NCI-H187 treated with DMSO at 0.1 percent for 48 hours (cell line): ENCODE measurements around the gene SFPQ.
"Not testable (repeated sequence)": the region's sequence is repeated elsewhere in the genome, so short reads cannot be mapped to it uniquely, and the experiment has no call there.

Experiments
- DNase-seq: peaks from one replicate; lab custom pipeline; 2025; lab: John Stamatoyannopoulos, UW

SFPQ gene

GRCh38 chr1:35143737-35144508 lies 49.0 kb downstream of the SFPQ start:
- DNase-seq = no peak

DNA sequence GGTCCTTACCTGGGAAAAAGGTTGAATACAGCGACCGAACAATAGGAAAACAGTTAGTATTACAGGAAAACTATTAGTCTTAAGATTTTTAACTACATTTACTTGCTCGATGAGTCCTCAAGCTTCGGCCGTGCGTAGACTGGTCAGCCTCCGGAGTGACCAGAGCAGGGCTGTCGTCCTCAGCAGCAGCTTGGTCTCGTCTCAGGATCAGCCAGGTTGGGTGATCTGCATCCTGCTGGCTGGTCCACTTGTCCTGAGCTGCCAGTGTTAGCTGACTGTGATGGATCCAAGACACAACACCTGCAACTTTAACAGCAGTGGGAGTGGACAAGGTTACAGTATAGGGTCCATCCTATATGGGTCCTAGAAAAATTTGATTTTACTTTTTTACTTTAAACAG lies 50.2 kb downstream of the SFPQ start:
- DNase-seq = not testable (repeated sequence)

DNA sequence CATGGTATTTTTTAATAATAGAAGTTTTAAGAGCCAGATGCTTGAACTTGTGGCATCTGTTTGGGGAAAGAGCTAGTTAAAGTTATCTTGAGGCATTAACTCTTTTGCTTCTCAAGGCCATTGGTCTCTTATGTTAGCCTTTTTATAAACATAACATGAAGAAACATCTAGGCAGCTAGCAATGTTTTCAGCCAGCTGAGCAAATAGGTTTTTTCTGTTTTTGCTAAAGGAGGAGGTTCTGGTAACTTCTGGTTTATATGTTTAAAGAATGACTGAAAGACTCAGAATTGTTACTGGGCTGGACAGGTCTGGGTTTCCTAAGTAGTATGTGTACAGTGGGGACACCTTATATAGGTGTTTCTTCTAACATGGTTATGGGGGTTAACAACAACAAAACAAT lies 50.7 kb downstream of the SFPQ start:
- not testable (repeated sequence) for DNase-seq

DNA sequence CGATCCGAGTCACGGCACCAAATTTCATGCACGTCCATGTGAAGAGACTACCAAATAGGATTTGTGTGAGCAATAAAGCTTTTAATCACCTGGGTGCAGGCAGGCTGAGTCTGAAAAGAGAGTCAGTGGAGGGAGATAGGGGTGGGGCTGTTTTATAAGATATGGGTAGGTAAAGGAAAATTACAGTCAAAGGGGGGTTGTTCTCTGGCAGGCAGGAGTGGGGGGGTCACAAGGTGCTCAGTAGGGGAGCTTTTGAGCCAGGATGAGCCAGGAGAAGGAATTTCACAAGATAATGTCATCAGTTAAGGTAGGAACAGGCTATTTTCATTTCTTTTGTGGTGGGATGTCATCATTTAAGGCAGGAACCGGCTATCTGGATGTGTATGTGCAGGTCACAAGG lies 55.4 kb downstream of the SFPQ start:
- DNase-seq = not testable (repeated sequence)

DNA sequence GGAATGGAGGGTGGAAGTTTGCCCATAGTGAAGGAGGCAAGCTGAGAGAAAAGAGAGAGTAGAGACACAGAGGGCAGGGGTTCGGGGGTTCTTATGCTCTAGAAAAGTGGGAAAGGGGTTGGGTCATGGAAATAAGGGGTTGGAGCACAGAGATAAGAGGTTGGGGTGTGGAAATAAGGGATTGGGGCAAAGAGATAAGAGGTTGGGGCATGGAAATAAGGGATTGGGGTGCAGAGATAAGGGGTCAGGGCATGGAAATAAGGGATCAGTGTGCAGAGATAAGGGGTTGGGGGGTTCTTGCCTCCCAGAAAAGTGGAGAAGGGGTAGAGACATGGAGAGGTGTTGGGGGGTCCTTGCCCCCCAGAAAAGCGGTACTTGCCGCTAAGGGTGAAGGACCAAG lies 56.2 kb downstream of the SFPQ start:
- DNase-seq = no peak
